HCT116 (cell line): Measurements from ENCODE around the gene FIBP. TPM values are rescaled to one million over a fixed set of nuclear protein-coding genes. Genes with fewer than 3 reads are reported as not detected.

ENCODE experiments used
- ATAC-seq: fragments of 200-7000 bp; cut with Tn5 transposase; 2 replicates; pipeline ENCODE4 v1.9.1; 2020; ENCODE audit warnings: mild to moderate bottlenecking, moderate library complexity
- BruUV-seq: library from RNA; stranded (reverse); fragments of 400-500 nt; replicated peaks from 2 replicates; lab custom pipeline; 2021; lab: Mats Ljungman, UMichigan
- CTCF ChIA-PET: fragments of 300-600 bp; sonication (Branson Sonifier 250); formaldehyde crosslinking; loops from one replicate; lab custom pipeline; 2021; ENCODE audit warnings: antibody characterized with exemption; lab: Charles Lee
- POLR2A ChIA-PET: fragments of 300-600, 350-600 bp; sonication (Branson Sonifier 250); formaldehyde crosslinking; loops from one replicate; lab custom pipeline; 2021; ENCODE audit warnings: antibody characterized with exemption; lab: Charles Lee
- RAD21 ChIA-PET, 2 experiments: fragments of 300-600 bp; sonication (Branson Sonifier 250); formaldehyde crosslinking; loops; one replicate each; lab custom pipeline; 2023; ENCODE audit warnings: low total read pairs in 2 of 2; ENCODE audit not compliant: uncharacterized antibody in 2 of 2, unreplicated experiment in 2 of 2, low non-redundant PET in 1 of 2; lab: Charles Lee
- DNase-seq: peaks from one replicate; pipeline ENCODE4 v3.0.0-alpha.2; 2010; ENCODE audit warnings: low read depth, low spot score
- H2AFZ ChIP-seq: fragments of 200-600 bp; shearing (Covaris generic), sonication (generic); 2 replicates; pipeline ENCODE4 v1.6.1; 2017; ENCODE audit warnings: low read depth, mixed run types, mixed read lengths, antibody characterized with exemption, low read length; ENCODE audit not compliant: poor library complexity, severe bottlenecking
- H3K27ac ChIP-seq: 2 replicates; pipeline ENCODE4 v1.5.1; 2012; ENCODE audit warnings: low read depth, low read length
- H3K27me3 ChIP-seq: fragments of 200-600 bp; sonication (generic); 2 replicates; pipeline ENCODE4 v1.6.1; 2016; ENCODE audit warnings: mixed run types, low read length, mixed read lengths; ENCODE audit not compliant: insufficient read depth
- H3K36me3 ChIP-seq, 2 experiments: fragments of 200-500 bp in 1 of 2; fragments of 200-600 bp in 1 of 2; sonication (Bioruptor generic) in 1 of 2; sonication (generic) in 1 of 2; 2 replicates each; pipeline versions ENCODE4 v1.5.1 to v1.6.1; 2014 to 2016; ENCODE audit warnings: low read length in 2 of 2, inconsistent platforms in 1 of 2, mixed read lengths in 1 of 2, mixed run types in 1 of 2; ENCODE audit not compliant: insufficient read depth in 2 of 2, control insufficient read depth in 1 of 2
- H3K4me1 ChIP-seq, 2 experiments: fragments of 200-600 bp in 1 of 2; sonication (generic) in 1 of 2; 2 replicates each; pipeline versions ENCODE4 v1.5.1 to v1.6.1; 2012 to 2017; ENCODE audit warnings: low read length in 2 of 2, inconsistent platforms in 1 of 2, mild to moderate bottlenecking in 1 of 2, mixed read lengths in 1 of 2, mixed run types in 1 of 2, moderate library complexity in 1 of 2; ENCODE audit not compliant: insufficient read depth in 2 of 2, control insufficient read depth in 1 of 2
- H3K4me2 ChIP-seq: fragments of 200-600 bp; sonication (generic); 2 replicates; pipeline ENCODE4 v1.6.1; 2017; ENCODE audit warnings: mixed run types, low read length, mixed read lengths
- H3K4me3 ChIP-seq, 2 experiments: fragments of 200-600 bp in 1 of 2; sonication (generic) in 1 of 2; replicated peaks in 1 of 2; 2 replicates each; pipeline ENCODE4 v1.5.1; 2011 to 2016; ENCODE audit warnings: low read length in 2 of 2, control low read depth in 1 of 2, low read depth in 1 of 2, mild to moderate bottlenecking in 1 of 2, mixed read lengths in 1 of 2, mixed run types in 1 of 2
- H3K79me2 ChIP-seq: fragments of 200-600 bp; sonication (generic); 2 replicates; pipeline ENCODE4 v1.6.1; 2017; ENCODE audit warnings: mild to moderate bottlenecking, mixed run types, low read length, moderate library complexity, mixed read lengths; ENCODE audit not compliant: insufficient read depth
- H3K9ac ChIP-seq: fragments of 200-600 bp; sonication (generic); 2 replicates; pipeline ENCODE4 v1.6.1; 2016; ENCODE audit warnings: low read length, mixed read lengths
- H3K9me2 ChIP-seq: fragments of 200-600 bp; sonication (generic), shearing (Covaris generic); 2 replicates; pipeline ENCODE4 v1.6.1; 2017; ENCODE audit warnings: mixed run types, mild to moderate bottlenecking, moderate library complexity; ENCODE audit not compliant: insufficient read depth
- H3K9me3 ChIP-seq, 2 experiments: fragments of 200-500 bp in 1 of 2; fragments of 200-600 bp in 1 of 2; sonication (Bioruptor generic) in 1 of 2; sonication (generic) in 1 of 2; 2 replicates each; pipeline ENCODE4 v1.6.1; 2014 to 2017; ENCODE audit warnings: low read length in 2 of 2, mixed read lengths in 2 of 2, inconsistent platforms in 1 of 2, low read depth in 1 of 2, mild to moderate bottlenecking in 1 of 2, mixed run types in 1 of 2, moderate library complexity in 1 of 2; ENCODE audit not compliant: control insufficient read depth in 1 of 2, insufficient read depth in 1 of 2
- H4K20me1 ChIP-seq: fragments of 200-600 bp; sonication (generic), shearing (Covaris generic); 2 replicates; pipeline ENCODE4 v1.6.1; 2017; ENCODE audit warnings: mixed run types, mild to moderate bottlenecking, moderate library complexity; ENCODE audit not compliant: insufficient read depth
- ATF3 ChIP-seq: IDR thresholded peaks from 2 replicates; pipeline ENCODE4 v1.6.1; 2012
- CBX3 ChIP-seq: IDR thresholded peaks from 2 replicates; pipeline ENCODE4 v1.6.1; 2012; ENCODE audit warnings: low read depth
- CEBPB ChIP-seq: IDR thresholded peaks from 2 replicates; pipeline ENCODE4 v1.6.1; 2012; ENCODE audit warnings: low read depth
- EGR1 ChIP-seq: IDR thresholded peaks from 2 replicates; pipeline ENCODE4 v1.6.1; 2012; ENCODE audit warnings: low read depth
- ELF1 ChIP-seq: IDR thresholded peaks from 2 replicates; pipeline ENCODE4 v1.6.1; 2012; ENCODE audit warnings: low read depth, borderline replicate concordance
- FOSL1 ChIP-seq: IDR thresholded peaks from 2 replicates; pipeline ENCODE4 v1.6.1; 2012; ENCODE audit warnings: low read depth
- JUND ChIP-seq: IDR thresholded peaks from 2 replicates; pipeline ENCODE4 v1.6.1; 2012
- POLR2A ChIP-seq: IDR thresholded peaks from 2 replicates; pipeline ENCODE4 v1.7.0; 2011; ENCODE audit warnings: borderline replicate concordance; ENCODE audit not compliant: insufficient read depth, insufficient read length; ENCODE audit errors: extremely low read depth
- POLR2AphosphoS5 ChIP-seq: IDR thresholded peaks from 2 replicates; pipeline ENCODE4 v1.6.1; 2011; ENCODE audit warnings: mild to moderate bottlenecking, low read depth, low read length, moderate library complexity
- RAD21 ChIP-seq: IDR thresholded peaks from 2 replicates; pipeline ENCODE4 v1.6.1; 2012; ENCODE audit warnings: low read depth, mild to moderate bottlenecking
- REST ChIP-seq: IDR thresholded peaks from 2 replicates; pipeline ENCODE4 v1.6.1; 2012; ENCODE audit warnings: low read depth
- SIN3A ChIP-seq: IDR thresholded peaks from 2 replicates; pipeline ENCODE4 v1.6.1; 2012; ENCODE audit warnings: low read depth
- SP1 ChIP-seq: IDR thresholded peaks from 2 replicates; pipeline ENCODE4 v1.6.1; 2012; ENCODE audit warnings: low read depth
- TCF7L2 ChIP-seq: IDR thresholded peaks from 2 replicates; pipeline ENCODE4 v1.7.0; 2011; ENCODE audit warnings: borderline replicate concordance, inconsistent platforms; ENCODE audit not compliant: insufficient read depth, insufficient read length; ENCODE audit errors: extremely low read depth
- YY1 ChIP-seq: IDR thresholded peaks from 2 replicates; pipeline ENCODE4 v1.6.1; 2011; ENCODE audit warnings: low read length, low read depth, moderate library complexity, mild to moderate bottlenecking; ENCODE audit not compliant: insufficient replicate concordance; ENCODE audit errors: extremely low read depth
- ZFX ChIP-seq: fragments of 450-650 bp; IDR thresholded peaks from 2 replicates; pipeline ENCODE4 v1.6.1; 2017
- ZNF274 ChIP-seq: fragments of 200-500 bp; sonication (Bioruptor generic); IDR thresholded peaks from 2 replicates; pipeline ENCODE4 v1.6.1; 2014; ENCODE audit warnings: mild to moderate bottlenecking, low read depth, low read length, inconsistent platforms
- intact Hi-C: fragments of 100-400 bp; cut with micrococcal nuclease; formaldehyde crosslinking; loops from 2 replicates; pipeline ENCODE4 v1.10.0; 2022
- total RNA-seq: library from RNA; stranded (reverse); gene quantifications from one replicate; pipeline ENCODE4 v1.2.1, GENCODE V29; 2021; ENCODE audit not compliant: unreplicated experiment
- TF ChIP-seq, protein P1 (sequence below): IDR thresholded peaks from 2 replicates; pipeline ENCODE4 v1.6.1; 2011; ENCODE audit warnings: mild to moderate bottlenecking, low read length, moderate library complexity; ENCODE audit not compliant: insufficient replicate concordance; ENCODE audit errors: extremely low read depth
- TF ChIP-seq, protein P2 (sequence below), 3 experiments: fragments of 200-600 bp in 1 of 3; sonication (generic) in 1 of 3; IDR thresholded peaks in 2 of 3; conservative IDR thresholded peaks in 1 of 3; 2 replicates each; pipeline ENCODE4 v1.5.1; 2012 to 2017; ENCODE audit warnings: low read depth in 2 of 3, low read length in 2 of 3, antibody characterized with exemption in 1 of 3, borderline replicate concordance in 1 of 3, control low read depth in 1 of 3, mild to moderate bottlenecking in 1 of 3, mixed read lengths in 1 of 3, mixed run types in 1 of 3, moderate library complexity in 1 of 3; ENCODE audit not compliant: insufficient read depth in 1 of 3
- TF ChIP-seq, protein P3 (sequence below): IDR thresholded peaks from 2 replicates; pipeline ENCODE4 v1.6.1; 2012

FIBP gene
- total RNA-seq, 1 experiment from 2014 or later, result 96.0 TPM

DNA sequence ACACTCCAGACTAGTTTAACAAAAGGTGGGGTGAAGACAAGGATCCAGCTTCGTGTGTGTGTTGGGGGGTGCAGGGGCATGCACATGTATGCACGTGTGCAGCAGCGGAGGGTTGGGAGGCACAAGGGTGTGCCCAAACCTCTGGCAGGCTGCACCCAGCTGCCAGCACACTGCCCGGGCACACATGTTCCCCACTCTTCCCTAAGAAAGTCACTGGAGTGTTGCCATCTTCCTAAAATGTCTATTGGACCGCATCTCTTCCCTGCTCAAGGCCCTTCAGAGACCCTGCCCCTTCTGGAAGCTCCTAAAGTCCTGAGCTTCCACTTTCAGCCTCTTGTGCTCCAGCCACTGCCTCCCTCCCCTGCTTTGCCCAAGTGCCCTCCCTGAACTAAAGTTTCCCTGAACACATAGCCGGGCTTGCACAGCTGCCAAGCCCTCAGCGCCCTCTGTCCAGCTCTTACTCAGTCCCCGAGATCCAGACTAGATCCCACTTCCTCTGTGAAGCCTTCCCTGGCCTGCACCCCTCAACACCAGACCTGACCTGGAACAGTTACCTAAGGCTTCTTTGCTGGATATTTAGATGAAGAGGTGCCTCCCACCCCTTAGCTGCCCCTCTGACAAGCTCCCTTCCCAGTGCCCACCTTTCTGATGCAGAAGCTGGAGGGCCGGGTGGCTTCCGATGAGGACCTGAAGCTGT lies 36.3 kb downstream of the FIBP start:
- Histone ChIP-seq H4K20me1 (peaks cover 15% of the 10 kb centered on the region; the same call in 1 of the 2 replicates), H3K9me3 (no peaks in the 10 kb centered on the region; a peak in 1 of 4 replicates), H3K4me1 (peaks cover 7 to 14% of the 10 kb centered on the region in 2 experiments; a peak in 3 of 4 replicates), H3K4me3 (no peak overlapping the region), H3K9ac (no peak overlapping the region), H3K9me2 (no peaks in the 10 kb centered on the region), H3K27me3 (no peaks in the 10 kb centered on the region), H3K27ac (no peak overlapping the region), H3K4me2 (no peak overlapping the region), H3K36me3 (peaks cover 31 to 54% of the 10 kb centered on the region in 2 experiments), H3K79me2 (peaks cover 32% of the 10 kb centered on the region), H2AFZ (no peak overlapping the region)
- intact Hi-C loops, result no loop called here
- peak; percentile 13 for ATAC-seq
- ChIA-PET CTCF (interaction anchor here (1.2 to 1.7 kb wide), 3 partner anchors 8 to 33 kb away, joined by 3 to 15 read pairs (median 3); partner anchors contain the start of gene MUS81), POLR2A (interaction anchor here (1.7 kb wide), 1 partner anchor 8 kb away, joined by 8 read pairs; the partner anchor contains the start of gene MUS81), RAD21 (no interaction called here)
- no peak for TF ChIP-seq TCF7L2
- no peak for TF ChIP-seq ZNF274
- no peak for TF ChIP-seq ZFX
- no peak for TF ChIP-seq EGR1
- TF ChIP-seq, protein P1, sequence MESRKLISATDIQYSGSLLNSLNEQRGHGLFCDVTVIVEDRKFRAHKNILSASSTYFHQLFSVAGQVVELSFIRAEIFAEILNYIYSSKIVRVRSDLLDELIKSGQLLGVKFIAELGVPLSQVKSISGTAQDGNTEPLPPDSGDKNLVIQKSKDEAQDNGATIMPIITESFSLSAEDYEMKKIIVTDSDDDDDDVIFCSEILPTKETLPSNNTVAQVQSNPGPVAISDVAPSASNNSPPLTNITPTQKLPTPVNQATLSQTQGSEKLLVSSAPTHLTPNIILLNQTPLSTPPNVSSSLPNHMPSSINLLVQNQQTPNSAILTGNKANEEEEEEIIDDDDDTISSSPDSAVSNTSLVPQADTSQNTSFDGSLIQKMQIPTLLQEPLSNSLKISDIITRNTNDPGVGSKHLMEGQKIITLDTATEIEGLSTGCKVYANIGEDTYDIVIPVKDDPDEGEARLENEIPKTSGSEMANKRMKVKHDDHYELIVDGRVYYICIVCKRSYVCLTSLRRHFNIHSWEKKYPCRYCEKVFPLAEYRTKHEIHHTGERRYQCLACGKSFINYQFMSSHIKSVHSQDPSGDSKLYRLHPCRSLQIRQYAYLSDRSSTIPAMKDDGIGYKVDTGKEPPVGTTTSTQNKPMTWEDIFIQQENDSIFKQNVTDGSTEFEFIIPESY, result no peak
- TF ChIP-seq, protein P2, sequence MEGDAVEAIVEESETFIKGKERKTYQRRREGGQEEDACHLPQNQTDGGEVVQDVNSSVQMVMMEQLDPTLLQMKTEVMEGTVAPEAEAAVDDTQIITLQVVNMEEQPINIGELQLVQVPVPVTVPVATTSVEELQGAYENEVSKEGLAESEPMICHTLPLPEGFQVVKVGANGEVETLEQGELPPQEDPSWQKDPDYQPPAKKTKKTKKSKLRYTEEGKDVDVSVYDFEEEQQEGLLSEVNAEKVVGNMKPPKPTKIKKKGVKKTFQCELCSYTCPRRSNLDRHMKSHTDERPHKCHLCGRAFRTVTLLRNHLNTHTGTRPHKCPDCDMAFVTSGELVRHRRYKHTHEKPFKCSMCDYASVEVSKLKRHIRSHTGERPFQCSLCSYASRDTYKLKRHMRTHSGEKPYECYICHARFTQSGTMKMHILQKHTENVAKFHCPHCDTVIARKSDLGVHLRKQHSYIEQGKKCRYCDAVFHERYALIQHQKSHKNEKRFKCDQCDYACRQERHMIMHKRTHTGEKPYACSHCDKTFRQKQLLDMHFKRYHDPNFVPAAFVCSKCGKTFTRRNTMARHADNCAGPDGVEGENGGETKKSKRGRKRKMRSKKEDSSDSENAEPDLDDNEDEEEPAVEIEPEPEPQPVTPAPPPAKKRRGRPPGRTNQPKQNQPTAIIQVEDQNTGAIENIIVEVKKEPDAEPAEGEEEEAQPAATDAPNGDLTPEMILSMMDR (IDR thresholded peaks at IDR 0.05 in 2 of 3, conservative IDR thresholded peaks at IDR 0.05 in 1 of 3; ENCODE audit: borderline replicate concordance in 1 of 3, insufficient read depth in 1 of 3, low read depth in 2 of 3, low read length in 2 of 3), result no peak
- TF ChIP-seq, protein P3, sequence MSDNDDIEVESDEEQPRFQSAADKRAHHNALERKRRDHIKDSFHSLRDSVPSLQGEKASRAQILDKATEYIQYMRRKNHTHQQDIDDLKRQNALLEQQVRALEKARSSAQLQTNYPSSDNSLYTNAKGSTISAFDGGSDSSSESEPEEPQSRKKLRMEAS, result no peak
- no peak for TF ChIP-seq POLR2A
- no peak for TF ChIP-seq CEBPB
- no peak for TF ChIP-seq SP1
- TF ChIP-seq FOSL1, result no peak
- TF ChIP-seq ATF3, result no peak
- TF ChIP-seq RAD21, result no peak
- TF ChIP-seq POLR2AphosphoS5, result no peak
- TF ChIP-seq REST, result no peak
- no peak for TF ChIP-seq YY1
- no peak for TF ChIP-seq CBX3
- no peak for TF ChIP-seq SIN3A
- no peak for TF ChIP-seq JUND
- no peak for TF ChIP-seq ELF1
- BruUV-seq, result no TSS peak
- no peak for DNase-seq
